Endothelial cell of umbilical vein (primary cell): Measurements from ENCODE around the gene WDR86. TPM values are rescaled to one million over a fixed set of nuclear protein-coding genes. Genes with fewer than 3 reads are reported as not detected.

Source experiments
- BruUV-seq: library from RNA; stranded (reverse); fragments of 400-500 nt; replicated peaks from 2 replicates; lab custom pipeline; 2021; lab: Mats Ljungman, UMichigan
- CTCF ChIA-PET: fragments of 300-600, 350-600 bp; sonication (Branson Sonifier 250); formaldehyde crosslinking; loops from one replicate; lab custom pipeline; 2021; ENCODE audit warnings: antibody characterized with exemption, inconsistent platforms; lab: Charles Lee
- POLR2A ChIA-PET: fragments of 300-600, 350-600 bp; sonication (Branson Sonifier 250); formaldehyde crosslinking; loops from one replicate; lab custom pipeline; 2021; ENCODE audit warnings: antibody characterized with exemption, inconsistent platforms; lab: Charles Lee
- DNase-seq: peaks from one replicate; pipeline ENCODE4 v3.0.0-alpha.2; 2011; ENCODE audit warnings: low read depth, low spot score
- FAIRE-seq: peaks from 2 replicates; lab custom pipeline; 2011; peaks lifted over from hg19 to GRCh38; lab: Jason Lieb, UNC
- H2AFZ ChIP-seq: 2 replicates; pipeline ENCODE4 v1.6.0; 2012; ENCODE audit warnings: low read depth, low read length, control low read depth, inconsistent platforms
- H3K27ac ChIP-seq: 2 replicates; pipeline ENCODE4 v1.5.1; 2011; ENCODE audit warnings: low read depth, mild to moderate bottlenecking, control low read depth, low read length, moderate library complexity; ENCODE audit not compliant: insufficient read depth
- H3K27me3 ChIP-seq, 2 experiments: 2 replicates each; pipeline versions ENCODE4 v1.6.0 to v1.6.1; 2011; ENCODE audit warnings: low read length in 2 of 2, mixed read lengths in 1 of 2; ENCODE audit not compliant: control insufficient read depth in 2 of 2, insufficient read depth in 2 of 2
- H3K36me3 ChIP-seq, 2 experiments: 2 replicates in 1 of 2; 3 replicates in 1 of 2; pipeline ENCODE4 v1.5.1; 2011; ENCODE audit warnings: low read length in 2 of 2, mild to moderate bottlenecking in 1 of 2, moderate library complexity in 1 of 2; ENCODE audit not compliant: control insufficient read depth in 2 of 2, insufficient read depth in 2 of 2; ENCODE audit errors: extremely low read depth in 1 of 2
- H3K4me1 ChIP-seq: 3 replicates; pipeline ENCODE4 v1.5.1; 2011; ENCODE audit warnings: mild to moderate bottlenecking, low read length; ENCODE audit not compliant: control insufficient read depth, insufficient read depth; ENCODE audit errors: extremely low read depth
- H3K4me2 ChIP-seq: 2 replicates; pipeline ENCODE4 v1.6.1; 2011; ENCODE audit warnings: low read length, control low read depth, mixed read lengths; ENCODE audit not compliant: insufficient read depth
- H3K4me3 ChIP-seq, 3 experiments: fragments of 200-600 bp in 1 of 3; sonication (generic), shearing (Covaris generic) in 1 of 3; replicated peaks in 1 of 3; 2 replicates each; pipeline ENCODE4 v1.5.1; 2011 to 2016; ENCODE audit warnings: control low read depth in 3 of 3, low read length in 3 of 3, mild to moderate bottlenecking in 2 of 3, inconsistent platforms in 1 of 3, low read depth in 1 of 3, moderate library complexity in 1 of 3; ENCODE audit not compliant: insufficient read depth in 1 of 3
- H3K79me2 ChIP-seq: 2 replicates; pipeline ENCODE4 v1.6.0; 2012; ENCODE audit warnings: low read length, inconsistent platforms; ENCODE audit not compliant: control insufficient read depth, insufficient read depth
- H3K9ac ChIP-seq: replicated peaks from 2 replicates; pipeline ENCODE3; 2011; ENCODE audit warnings: low read length, control low read depth; ENCODE audit not compliant: insufficient read depth; ENCODE audit errors: extremely low read depth
- H3K9me1 ChIP-seq: replicated peaks from 3 replicates; pipeline ENCODE4 v1.6.0; 2011; ENCODE audit warnings: mild to moderate bottlenecking, low read length; ENCODE audit not compliant: control insufficient read depth, insufficient read depth; ENCODE audit errors: extremely low read depth
- H3K9me3 ChIP-seq: replicated peaks from 2 replicates; pipeline ENCODE4 v1.5.1; 2012; ENCODE audit warnings: low read length, inconsistent platforms; ENCODE audit not compliant: control insufficient read depth, insufficient read depth
- H4K20me1 ChIP-seq: replicated peaks from 2 replicates; pipeline ENCODE3; 2011; ENCODE audit warnings: mild to moderate bottlenecking, low read length; ENCODE audit not compliant: control insufficient read depth, insufficient read depth; ENCODE audit errors: extremely low read depth
- CTCF ChIP-seq, 2 donors: IDR thresholded peaks; 1 replicate in 1 of 2; 2 replicates in 1 of 2; pipeline ENCODE4 v1.5.1; 2011; ENCODE audit warnings: low read length in 2 of 2, mild to moderate bottlenecking in 2 of 2, moderate library complexity in 2 of 2, control low read depth in 1 of 2, inconsistent platforms in 1 of 2, low read depth in 1 of 2; ENCODE audit not compliant: insufficient read depth in 1 of 2; ENCODE audit errors: extremely low read depth in 1 of 2
- EZH2 ChIP-seq: IDR thresholded peaks from 2 replicates; pipeline ENCODE4 v1.6.1; 2012; ENCODE audit warnings: borderline replicate concordance, low read depth, mild to moderate bottlenecking, moderate library complexity, low read length, inconsistent platforms; ENCODE audit not compliant: severe bottlenecking
- FOS ChIP-seq: IDR thresholded peaks from 2 replicates; pipeline ENCODE4 v1.6.1; 2011; ENCODE audit warnings: mild to moderate bottlenecking, low read length, moderate library complexity, borderline replicate concordance; ENCODE audit not compliant: insufficient read depth
- GATA2 ChIP-seq: IDR thresholded peaks from 2 replicates; pipeline ENCODE4 v1.7.0; 2011; ENCODE audit warnings: low read depth, mild to moderate bottlenecking, moderate library complexity, mixed read lengths, low read length; ENCODE audit not compliant: insufficient read length, insufficient read depth
- JUN ChIP-seq: IDR thresholded peaks from 2 replicates; pipeline ENCODE4 v1.6.1; 2011; ENCODE audit warnings: borderline replicate concordance, low read depth; ENCODE audit not compliant: insufficient read length, insufficient read depth
- MAX ChIP-seq: IDR thresholded peaks from 2 replicates; pipeline ENCODE4 v1.6.1; 2011; ENCODE audit not compliant: insufficient read depth, insufficient read length
- MYC ChIP-seq: IDR thresholded peaks from one replicate; pipeline ENCODE4 v1.6.1; 2011; ENCODE audit warnings: mild to moderate bottlenecking, low read depth, low read length
- POLR2A ChIP-seq: IDR thresholded peaks from 2 replicates; pipeline ENCODE4 v1.6.1; 2012; ENCODE audit warnings: low read depth, mild to moderate bottlenecking, control low read depth, low read length
- POLR2AphosphoS5 ChIP-seq: IDR thresholded peaks from 2 replicates; pipeline ENCODE4 v1.6.1; 2012; ENCODE audit warnings: low read depth, mild to moderate bottlenecking, control low read depth, low read length, moderate library complexity; ENCODE audit not compliant: insufficient read depth
- dilution Hi-C: fragments of 300-500 bp; cut with MboI; formaldehyde crosslinking; loops from one replicate; pipeline ENCODE4 v1.15.0; 2019; ENCODE audit warnings: low sequenced_read_pairs; ENCODE audit not compliant: extremely low pct_ligation_motif_present
- intact Hi-C: fragments of 100-400 bp; cut with micrococcal nuclease; formaldehyde crosslinking; loops from one replicate; pipeline ENCODE4 v1.10.0; 2022
- polyA plus RNA-seq, 4 experiments: library from polyadenylated mRNA; depleted of rRNA in 3 of 4; stranded (reverse) in 3 of 4; unstranded in 1 of 4; fragments of >200 nt; gene quantifications; 2 replicates each; pipeline versions ENCODE4 v1.2.1 to v1.2.3, GENCODE V29; 2011 to 2012; ENCODE audit warnings: missing spikeins in 1 of 4
- total RNA-seq: library from RNA; stranded (reverse); gene quantifications from 2 replicates; pipeline ENCODE4 v1.2.3, GENCODE V29; 2021

WDR86 gene
- total and polyA plus RNA-seq, 2 donors (not counting 3 experiments of a cell fraction or from before 2014, with no cell fraction given): not detected

GRCh38 chr7:151416112-151416940, 6.5 kb upstream of the WDR86 start:
- ChIA-PET CTCF (interaction anchor here (1.0 to 1.1 kb wide), 2 partner anchors 9 to 11 kb away, joined by 3 to 5 read pairs; no protein-coding TSS in a partner anchor), POLR2A (no interaction called here)
- FAIRE-seq (no peak), DNase-seq (no peak)
- H3K27ac ChIP-seq: no peak overlapping the region
- H3K4me2 ChIP-seq: no peak overlapping the region
- no peaks in the 10 kb centered on the region for H3K4me1 ChIP-seq
- H4K20me1 ChIP-seq: no peaks in the 10 kb centered on the region
- no TSS peak for BruUV-seq
- peaks cover 32 to 35% of the 10 kb centered on the region in 2 experiments for H3K27me3 ChIP-seq
- H3K36me3 ChIP-seq: no peaks in the 10 kb centered on the region
- TF ChIP-seq GATA2 (no peak), JUN (no peak), MYC (no peak)
- H2AFZ ChIP-seq: no peak overlapping the region
- H3K9me1 ChIP-seq: no peaks in the 10 kb centered on the region
- dilution Hi-C loops: no loop called here
- H3K4me3 ChIP-seq: no peak overlapping the region
- H3K9me3 ChIP-seq: no peaks in the 10 kb centered on the region
- no peak overlapping the region for H3K9ac ChIP-seq
- H3K79me2 ChIP-seq: no peaks in the 10 kb centered on the region
- intact Hi-C loops: no loop called here

- Histone ChIP-seq H3K4me2 (no peak overlapping the region), H3K4me3 (no peak overlapping the region), H3K79me2 (no peaks in the 10 kb centered on the region), H4K20me1 (no peaks in the 10 kb centered on the region), H3K9me3 (no peaks in the 10 kb centered on the region), H3K36me3 (no peaks in the 10 kb centered on the region), H3K27ac (no peak overlapping the region), H3K9ac (no peak overlapping the region), H3K27me3 (peaks cover 38 to 43% of the 10 kb centered on the region in 2 experiments), H3K4me1 (no peaks in the 10 kb centered on the region), H3K9me1 (no peaks in the 10 kb centered on the region), H2AFZ (no peak overlapping the region)
- dilution Hi-C loops (no loop called here), intact Hi-C loops (no loop called here)
- ChIA-PET CTCF (interaction anchor here (1.0 to 1.1 kb wide), 2 partner anchors 10 kb away, joined by 3 to 5 read pairs; no protein-coding TSS in a partner anchor), POLR2A (no interaction called here)
- FAIRE-seq: no peak
- TF ChIP-seq MAX: no peak
- no peak for TF ChIP-seq MYC
- no peak for TF ChIP-seq JUN
- TF ChIP-seq POLR2A: no peak
- TF ChIP-seq FOS: no peak
- no peak for TF ChIP-seq GATA2
- TF ChIP-seq CTCF (IDR thresholded peaks at IDR 0.05; ENCODE audit: extremely low read depth in 1 of 2, insufficient read depth in 1 of 2, low read depth in 1 of 2, low read length in 2 of 2): no peak
- TF ChIP-seq POLR2AphosphoS5: no peak
- TF ChIP-seq EZH2: no peak
- no TSS peak for BruUV-seq
- DNase-seq: no peak
Measured at GRCh38 chr7:151415375-151416105, 5.7 kb upstream of the WDR86 start.
